ENCODE data around the gene RAB9B. TPM values are rescaled to one million over a fixed set of nuclear protein-coding genes. Genes with fewer than 3 reads are reported as not detected.
"Not testable (repeated sequence)": the region's sequence is repeated elsewhere in the genome, so short reads cannot be mapped to it uniquely, and the experiment has no call there.

RAB9B gene
- total RNA-seq, 1 donor from 2014 or later = 0.62 TPM

- Mint-ChIP-seq H3K27me3 (ENCODE audit: low read depth) (peaks cover 19% of the 10 kb centered on the region), H3K36me3 (ENCODE audit: low read depth) (no peaks in the 10 kb centered on the region), H3K4me3 (ENCODE audit: low read depth) (peak overlapping the region; percentile 72), H3K27ac (no peak overlapping the region), H3K9me3 (no peaks in the 10 kb centered on the region), H3K4me1 (ENCODE audit: low read depth) (peaks cover 3% of the 10 kb centered on the region)
- intact Hi-C loops (cut with micrococcal nuclease) = no loop called here
- DNase-seq (ENCODE audit: low spot score) = no peak
Observed at GRCh38 chrX:103831342-103831802, 685 bp downstream of the RAB9B start.

- DNase-seq (ENCODE audit: low spot score) = no peak
- H3K4me1 Mint-ChIP-seq (ENCODE audit: low read depth) = peaks cover 3% of the 10 kb centered on the region
- H3K27me3 Mint-ChIP-seq (ENCODE audit: low read depth) = peaks cover 19% of the 10 kb centered on the region
- no peak overlapping the region for H3K27ac Mint-ChIP-seq
- H3K4me3 Mint-ChIP-seq (ENCODE audit: low read depth) = no peak overlapping the region
- H3K9me3 Mint-ChIP-seq = no peaks in the 10 kb centered on the region
- no peaks in the 10 kb centered on the region for H3K36me3 Mint-ChIP-seq (ENCODE audit: low read depth)
- intact Hi-C loops (cut with micrococcal nuclease) = no loop called here
Observed at GRCh38 chrX:103830848-103831247, 1.2 kb downstream of the RAB9B start.

GRCh38 chrX:103828529-103828928 is 3.5 kb downstream of the RAB9B start:
- Mint-ChIP-seq H3K36me3 (ENCODE audit: low read depth) (no peaks in the 10 kb centered on the region), H3K27me3 (ENCODE audit: low read depth) (peaks cover 12% of the 10 kb centered on the region), H3K9me3 (no peaks in the 10 kb centered on the region), H3K4me3 (ENCODE audit: low read depth) (no peak overlapping the region), H3K4me1 (ENCODE audit: low read depth) (peaks cover 3% of the 10 kb centered on the region), H3K27ac (no peak overlapping the region)
- intact Hi-C loops (cut with micrococcal nuclease) = no loop called here
- no peak for DNase-seq (ENCODE audit: low spot score)

DNA sequence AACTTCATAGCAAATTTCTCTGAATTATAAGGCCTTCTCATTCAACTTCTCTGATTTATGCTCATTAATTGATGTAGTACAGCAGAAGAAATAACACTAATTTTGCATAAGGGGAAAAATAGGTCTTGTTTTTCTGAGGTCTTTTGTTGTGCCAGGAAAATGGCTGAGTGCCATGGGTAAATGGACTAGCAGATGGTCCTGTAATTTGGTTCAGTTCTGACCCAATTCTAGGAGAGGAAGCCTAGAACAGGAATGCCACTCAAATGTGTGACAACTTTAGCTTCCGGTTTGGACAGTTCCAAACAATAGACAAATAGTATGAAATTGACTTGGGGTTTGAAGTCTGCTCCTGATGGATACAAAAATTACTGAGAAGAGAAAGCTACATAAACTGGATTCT is 6.2 kb downstream of the RAB9B start:
- no peak overlapping the region for H3K4me3 Mint-ChIP-seq (ENCODE audit: low read depth)
- H3K9me3 Mint-ChIP-seq = no peaks in the 10 kb centered on the region
- DNase-seq (ENCODE audit: low spot score) = no peak
- H3K27ac Mint-ChIP-seq = no peak overlapping the region
- intact Hi-C loops (cut with micrococcal nuclease) = no loop called here
- H3K27me3 Mint-ChIP-seq (ENCODE audit: low read depth) = peaks cover 4% of the 10 kb centered on the region
- H3K4me1 Mint-ChIP-seq (ENCODE audit: low read depth) = no peaks in the 10 kb centered on the region
- no peaks in the 10 kb centered on the region for H3K36me3 Mint-ChIP-seq (ENCODE audit: low read depth)

DNA sequence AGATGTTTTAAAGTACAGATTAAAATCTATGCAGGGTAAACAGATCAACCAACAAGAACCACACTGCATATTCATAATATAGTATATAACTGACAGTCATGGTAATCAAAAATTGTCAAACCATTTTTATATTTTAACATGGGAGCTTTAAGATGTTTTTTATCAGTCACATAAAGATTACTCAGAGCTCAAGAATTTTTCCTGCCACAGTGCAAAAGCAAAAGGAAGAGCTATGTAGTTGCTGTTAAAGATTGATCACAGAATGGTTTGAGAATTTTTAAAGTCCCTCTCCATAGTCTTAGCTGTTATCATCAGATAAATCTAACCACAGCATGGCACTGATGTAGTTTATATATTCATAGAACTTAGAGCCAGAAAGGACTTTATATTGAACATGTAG is 8.5 kb downstream of the RAB9B start:
- intact Hi-C loops (cut with micrococcal nuclease) = no loop called here
- H3K27me3 Mint-ChIP-seq (ENCODE audit: low read depth) = peaks cover 2% of the 10 kb centered on the region
- H3K9me3 Mint-ChIP-seq = no peaks in the 10 kb centered on the region

DNA sequence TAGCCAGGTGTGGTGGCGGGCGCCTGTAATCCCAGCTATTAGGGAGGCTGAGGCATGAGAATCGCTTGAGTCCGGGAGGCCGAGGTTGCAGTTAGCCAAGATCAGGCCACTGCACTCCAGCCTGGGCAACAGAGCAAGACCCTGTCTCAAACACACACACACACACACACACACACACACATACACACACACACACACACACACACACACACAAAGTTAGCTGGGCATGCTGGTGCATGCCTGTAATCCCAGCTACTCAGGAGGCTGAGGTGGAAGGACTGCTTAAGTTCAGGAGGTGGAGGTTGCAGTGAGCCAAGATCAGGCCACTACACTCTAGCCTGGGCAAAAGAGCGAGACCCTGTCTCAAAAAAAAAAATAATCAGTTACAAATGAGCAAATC is 11.3 kb downstream of the RAB9B start:
- DNase-seq (ENCODE audit: low spot score); H3K27me3 Mint-ChIP-seq (ENCODE audit: low read depth); H3K36me3 Mint-ChIP-seq (ENCODE audit: low read depth); intact Hi-C loops (cut with micrococcal nuclease); H3K9me3 Mint-ChIP-seq; H3K4me3 Mint-ChIP-seq (ENCODE audit: low read depth); H3K27ac Mint-ChIP-seq; H3K4me1 Mint-ChIP-seq (ENCODE audit: low read depth): not testable (repeated sequence)

More for the DNA sequence above, 8.5 kb downstream of the RAB9B start:
- Mint-ChIP-seq H3K27ac (no peak overlapping the region), H3K4me3 (ENCODE audit: low read depth) (no peak overlapping the region), H3K36me3 (ENCODE audit: low read depth) (no peaks in the 10 kb centered on the region), H3K4me1 (ENCODE audit: low read depth) (peaks cover 2% of the 10 kb centered on the region)
- DNase-seq (ENCODE audit: low spot score) = no peak

- H3K36me3 Mint-ChIP-seq (ENCODE audit: low read depth) = no peaks in the 10 kb centered on the region
- no peaks in the 10 kb centered on the region for H3K9me3 Mint-ChIP-seq
- intact Hi-C loops (cut with micrococcal nuclease) = no loop called here
- no peak overlapping the region for H3K4me3 Mint-ChIP-seq (ENCODE audit: low read depth)
- DNase-seq (ENCODE audit: low spot score) = no peak
- H3K4me1 Mint-ChIP-seq (ENCODE audit: low read depth) = peaks cover 6% of the 10 kb centered on the region
- no peak overlapping the region for H3K27ac Mint-ChIP-seq
- H3K27me3 Mint-ChIP-seq (ENCODE audit: low read depth) = peaks cover 19% of the 10 kb centered on the region
Observed at GRCh38 chrX:103818842-103819619, 13.0 kb downstream of the RAB9B start.

DNA sequence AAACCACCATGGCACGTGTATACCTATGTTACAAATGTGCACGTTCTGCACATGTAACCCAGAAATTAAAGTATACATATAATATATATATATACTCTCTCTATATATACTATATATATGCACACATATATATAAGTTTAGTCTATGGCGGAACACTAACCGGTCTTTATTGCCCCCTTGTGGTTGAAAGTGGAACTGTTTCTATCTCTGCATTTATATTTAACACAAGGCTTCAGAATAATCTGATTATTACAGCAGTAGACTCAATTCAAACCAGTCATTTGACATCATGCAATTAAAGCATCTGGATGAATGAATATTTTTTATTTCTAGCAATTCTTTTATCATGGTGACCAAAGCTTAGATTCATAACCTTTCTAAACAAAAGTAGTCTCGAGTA is 14.6 kb downstream of the RAB9B start:
- H3K4me1 Mint-ChIP-seq (ENCODE audit: low read depth) = peaks cover 7% of the 10 kb centered on the region
- DNase-seq (ENCODE audit: low spot score) = no peak
- H3K27me3 Mint-ChIP-seq (ENCODE audit: low read depth) = peaks cover 22% of the 10 kb centered on the region
- H3K9me3 Mint-ChIP-seq = no peaks in the 10 kb centered on the region
- H3K4me3 Mint-ChIP-seq (ENCODE audit: low read depth) = no peak overlapping the region
- H3K27ac Mint-ChIP-seq = no peak overlapping the region
- no peaks in the 10 kb centered on the region for H3K36me3 Mint-ChIP-seq (ENCODE audit: low read depth)
- intact Hi-C loops (cut with micrococcal nuclease) = loop anchor here (1.0 to 2.0 kb wide), 3 partner anchors 107 to 285 kb away; partner anchors contain the start of gene TMEM31

- H3K36me3 Mint-ChIP-seq (ENCODE audit: low read depth); H3K9me3 Mint-ChIP-seq; H3K27ac Mint-ChIP-seq; DNase-seq (ENCODE audit: low spot score); H3K4me3 Mint-ChIP-seq (ENCODE audit: low read depth); H3K4me1 Mint-ChIP-seq (ENCODE audit: low read depth): not testable (repeated sequence)
- H3K27me3 Mint-ChIP-seq (ENCODE audit: low read depth) = peaks cover 22% of the 10 kb centered on the region
- intact Hi-C loops (cut with micrococcal nuclease) = loop anchor here (1.0 to 2.0 kb wide), 3 partner anchors 106 to 284 kb away; partner anchors contain the start of gene TMEM31
Observed at GRCh38 chrX:103817101-103817500, 15.0 kb downstream of the RAB9B start.

- no peaks in the 10 kb centered on the region for H3K9me3 Mint-ChIP-seq
- peaks cover 15% of the 10 kb centered on the region for H3K4me1 Mint-ChIP-seq (ENCODE audit: low read depth)
- no peak overlapping the region for H3K4me3 Mint-ChIP-seq (ENCODE audit: low read depth)
- intact Hi-C loops (cut with micrococcal nuclease) = no loop called here
- peaks cover 24% of the 10 kb centered on the region for H3K27me3 Mint-ChIP-seq (ENCODE audit: low read depth)
- H3K27ac Mint-ChIP-seq = no peak overlapping the region
- no peaks in the 10 kb centered on the region for H3K36me3 Mint-ChIP-seq (ENCODE audit: low read depth)
- no peak for DNase-seq (ENCODE audit: low spot score)
Observed at GRCh38 chrX:103811858-103812257, 20.2 kb downstream of the RAB9B start.

GRCh38 chrX:103806862-103807474 is 25.1 kb downstream of the RAB9B start:
- H3K36me3 Mint-ChIP-seq (ENCODE audit: low read depth) = no peaks in the 10 kb centered on the region
- intact Hi-C loops (cut with micrococcal nuclease) = loop anchor here (10.0 kb wide), 1 partner anchor 72 kb away; no protein-coding TSS in a partner anchor
- no peak overlapping the region for H3K4me3 Mint-ChIP-seq (ENCODE audit: low read depth)
- no peak overlapping the region for H3K27ac Mint-ChIP-seq
- H3K27me3 Mint-ChIP-seq (ENCODE audit: low read depth) = peaks cover 4% of the 10 kb centered on the region
- peaks cover 15% of the 10 kb centered on the region for H3K4me1 Mint-ChIP-seq (ENCODE audit: low read depth)
- DNase-seq (ENCODE audit: low spot score) = no peak
- H3K9me3 Mint-ChIP-seq = no peaks in the 10 kb centered on the region

GRCh38 chrX:103805860-103806259 is 26.2 kb downstream of the RAB9B start:
- intact Hi-C loops (cut with micrococcal nuclease) = loop anchor here (10.0 kb wide), 1 partner anchor 71 kb away; no protein-coding TSS in a partner anchor
- no peaks in the 10 kb centered on the region for H3K9me3 Mint-ChIP-seq
- DNase-seq (ENCODE audit: low spot score) = no peak
- peaks cover 4% of the 10 kb centered on the region for H3K27me3 Mint-ChIP-seq (ENCODE audit: low read depth)
- peaks cover 20% of the 10 kb centered on the region for H3K4me1 Mint-ChIP-seq (ENCODE audit: low read depth)
- no peak overlapping the region for H3K4me3 Mint-ChIP-seq (ENCODE audit: low read depth)
- no peak overlapping the region for H3K27ac Mint-ChIP-seq
- no peaks in the 10 kb centered on the region for H3K36me3 Mint-ChIP-seq (ENCODE audit: low read depth)

- Mint-ChIP-seq H3K36me3 (ENCODE audit: low read depth) (no peaks in the 10 kb centered on the region), H3K4me1 (ENCODE audit: low read depth) (peaks cover 13% of the 10 kb centered on the region), H3K27me3 (ENCODE audit: low read depth) (no peaks in the 10 kb centered on the region), H3K9me3 (no peaks in the 10 kb centered on the region), H3K4me3 (ENCODE audit: low read depth) (no peak overlapping the region), H3K27ac (no peak overlapping the region)
- intact Hi-C loops (cut with micrococcal nuclease) = loop anchor here (10.0 kb wide), 1 partner anchor 66 kb away; no protein-coding TSS in a partner anchor
- DNase-seq (ENCODE audit: low spot score) = no peak
Observed at GRCh38 chrX:103800318-103800717, 31.7 kb downstream of the RAB9B start.
